Measurements from ENCODE around the gene TRIM38.
"Not testable (repeated sequence)": the region's sequence is repeated elsewhere in the genome, so short reads cannot be mapped to it uniquely, and the experiment has no call there.

Gene TRIM38, protein sequence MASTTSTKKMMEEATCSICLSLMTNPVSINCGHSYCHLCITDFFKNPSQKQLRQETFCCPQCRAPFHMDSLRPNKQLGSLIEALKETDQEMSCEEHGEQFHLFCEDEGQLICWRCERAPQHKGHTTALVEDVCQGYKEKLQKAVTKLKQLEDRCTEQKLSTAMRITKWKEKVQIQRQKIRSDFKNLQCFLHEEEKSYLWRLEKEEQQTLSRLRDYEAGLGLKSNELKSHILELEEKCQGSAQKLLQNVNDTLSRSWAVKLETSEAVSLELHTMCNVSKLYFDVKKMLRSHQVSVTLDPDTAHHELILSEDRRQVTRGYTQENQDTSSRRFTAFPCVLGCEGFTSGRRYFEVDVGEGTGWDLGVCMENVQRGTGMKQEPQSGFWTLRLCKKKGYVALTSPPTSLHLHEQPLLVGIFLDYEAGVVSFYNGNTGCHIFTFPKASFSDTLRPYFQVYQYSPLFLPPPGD

DNA sequence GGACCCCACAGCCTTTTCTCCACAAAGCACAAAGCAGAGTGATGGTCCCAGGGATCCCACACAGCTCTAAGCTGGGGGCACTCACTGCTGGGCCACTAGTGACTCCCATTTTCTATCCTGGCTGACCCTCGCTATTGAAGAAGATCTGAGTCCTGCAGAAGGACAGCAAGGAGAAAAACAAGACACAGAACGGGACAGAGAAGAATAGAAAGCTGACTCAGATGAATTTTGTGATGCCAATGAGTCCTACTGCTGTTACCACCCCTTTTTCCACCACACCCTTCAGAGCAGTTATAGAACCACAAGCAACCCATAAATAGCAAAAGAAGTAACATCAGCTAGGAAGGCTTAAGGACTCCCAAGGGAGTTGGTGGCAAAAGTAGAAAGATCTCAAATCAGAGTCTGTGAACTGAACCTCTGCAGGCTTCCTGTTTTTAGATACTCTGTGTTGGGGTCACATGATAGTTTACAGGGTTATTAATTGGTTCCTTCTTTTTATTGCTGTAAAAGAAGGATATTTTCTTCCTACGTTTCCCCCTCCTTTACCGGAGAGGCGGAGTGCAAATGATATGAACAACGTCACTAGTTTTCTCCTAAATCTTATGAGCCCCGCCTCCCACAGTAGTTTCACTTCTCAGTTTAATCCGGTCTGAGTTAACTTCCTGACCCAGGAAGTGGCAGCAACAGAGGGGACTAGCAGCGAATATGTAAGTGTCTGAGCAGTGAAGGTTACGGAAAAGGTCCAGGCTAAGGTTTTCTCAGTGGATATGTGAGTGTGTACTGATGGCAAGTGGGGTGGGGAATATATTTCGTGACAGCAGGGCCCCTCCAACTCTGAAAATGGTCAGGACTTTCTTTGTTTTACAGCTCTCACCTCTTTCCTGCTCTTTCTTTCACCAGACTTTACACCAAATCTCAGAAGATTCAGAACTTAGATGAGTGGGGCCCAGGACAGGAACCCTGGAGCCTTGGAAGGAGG, at the start of gene TRIM38:
Gene TRIM38 (plus strand): TSS at position 654 of the 979 bp plus-strand sequence. CDS start 3,721 bp downstream, outside the sequence.
- DNase-seq, result peak; percentile 84

DNA sequence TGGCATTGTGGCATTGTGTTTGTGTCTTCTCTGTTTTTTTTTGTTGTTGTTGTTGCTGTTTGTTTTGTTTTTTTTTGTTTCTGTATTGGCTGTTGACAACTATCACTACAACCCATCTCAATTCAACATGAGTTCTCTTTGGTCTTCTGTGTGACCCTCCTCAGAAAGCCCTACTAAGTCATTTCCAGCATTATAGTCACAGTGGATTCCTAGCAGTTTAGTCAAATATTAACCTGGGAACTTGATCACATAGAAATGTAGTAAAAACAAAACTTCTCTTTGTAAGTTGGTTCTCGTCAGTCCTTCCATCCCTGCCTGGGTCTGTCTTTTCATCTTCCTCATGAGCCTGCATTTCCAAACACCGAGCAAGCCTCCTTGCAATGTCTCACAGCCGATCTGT, 48.9 kb upstream of the TRIM38 start:
- peak; percentile 13 for DNase-seq

DNA sequence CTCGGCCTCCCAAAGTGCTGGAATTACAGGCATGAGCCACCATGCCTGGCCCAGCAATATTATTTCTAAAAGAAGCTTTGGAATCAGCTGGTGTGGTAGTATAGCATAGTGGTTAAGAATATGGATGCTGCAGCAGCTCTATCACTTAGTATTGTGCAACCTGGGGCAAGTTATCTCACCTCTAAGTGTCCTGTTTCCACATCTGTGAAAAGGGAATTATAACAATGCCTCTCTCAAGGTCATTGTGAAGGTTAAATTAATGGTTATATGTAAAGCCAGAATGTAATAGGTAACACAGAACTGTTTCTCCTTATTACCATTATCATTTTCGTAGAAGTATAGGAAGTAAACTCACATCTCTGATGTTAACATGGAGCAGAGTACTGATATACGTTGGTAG, 46.3 kb upstream of the TRIM38 start:
- DNase-seq, result no peak

DNA sequence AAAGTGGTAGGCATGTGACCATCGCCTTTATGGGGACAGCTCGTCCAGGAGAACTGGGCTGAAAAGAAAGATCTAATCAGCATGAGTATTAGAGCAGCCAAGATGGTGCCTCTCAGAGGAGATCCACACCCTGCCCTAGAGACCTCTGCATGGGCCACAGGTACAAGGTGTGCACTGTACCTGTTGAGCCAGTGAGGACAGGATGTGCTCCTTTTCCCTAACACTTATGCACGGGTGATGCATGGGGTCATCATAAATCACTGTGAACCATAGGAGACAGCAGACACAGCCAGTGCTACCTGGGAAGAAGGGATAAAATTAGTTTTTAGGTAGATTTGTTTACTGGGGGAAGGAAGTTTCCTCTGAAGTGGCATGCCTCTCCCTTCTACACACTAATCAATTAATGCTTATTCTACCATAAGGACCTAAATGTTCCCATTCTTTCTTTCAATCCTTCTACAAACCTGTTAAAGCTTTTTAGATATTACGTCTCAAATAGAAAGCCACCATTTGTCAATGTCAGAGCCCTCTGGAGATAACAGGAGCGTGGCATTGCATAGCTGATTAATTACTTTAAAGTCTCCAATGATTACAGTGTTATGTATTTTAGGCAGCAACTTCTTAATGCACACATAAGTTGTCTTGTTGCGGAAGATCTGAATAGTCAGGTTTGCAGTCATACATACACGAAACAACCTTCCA, 45.7 kb upstream of the TRIM38 start:
- no peak for DNase-seq

DNA sequence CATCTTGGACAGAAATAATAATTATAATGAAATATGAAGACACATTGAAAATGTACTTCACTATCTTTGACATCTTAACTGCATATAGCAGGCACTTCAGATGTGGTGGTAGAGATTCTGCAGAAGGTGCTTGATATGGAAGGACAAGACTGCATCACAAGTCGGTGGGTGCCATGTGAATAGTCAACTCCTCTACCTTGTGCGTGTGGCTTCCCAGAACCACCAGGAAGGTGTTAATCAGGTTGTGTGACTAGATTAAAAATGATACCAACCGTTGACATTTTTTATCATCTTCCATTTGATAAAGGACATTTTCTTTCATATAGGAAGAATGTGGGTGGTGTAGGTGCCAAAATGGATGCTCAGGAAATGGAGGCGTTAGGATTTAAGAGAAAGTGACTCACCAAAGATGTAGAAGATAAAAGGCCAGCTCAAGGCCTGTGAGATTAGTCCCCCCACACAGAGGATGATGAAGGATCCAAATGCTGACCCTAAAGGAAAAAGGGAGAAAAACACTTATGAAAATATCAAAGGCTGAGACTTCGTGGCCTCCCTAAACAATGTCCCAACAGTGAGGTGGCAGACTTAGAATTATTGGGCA, 44.4 kb upstream of the TRIM38 start:
- no peak for DNase-seq

GRCh38 chr6:25919657-25920056, 42.9 kb upstream of the TRIM38 start:
- no peak for DNase-seq

GRCh38 chr6:25921525-25922203, 40.9 kb upstream of the TRIM38 start:
- DNase-seq, result no peak

DNA sequence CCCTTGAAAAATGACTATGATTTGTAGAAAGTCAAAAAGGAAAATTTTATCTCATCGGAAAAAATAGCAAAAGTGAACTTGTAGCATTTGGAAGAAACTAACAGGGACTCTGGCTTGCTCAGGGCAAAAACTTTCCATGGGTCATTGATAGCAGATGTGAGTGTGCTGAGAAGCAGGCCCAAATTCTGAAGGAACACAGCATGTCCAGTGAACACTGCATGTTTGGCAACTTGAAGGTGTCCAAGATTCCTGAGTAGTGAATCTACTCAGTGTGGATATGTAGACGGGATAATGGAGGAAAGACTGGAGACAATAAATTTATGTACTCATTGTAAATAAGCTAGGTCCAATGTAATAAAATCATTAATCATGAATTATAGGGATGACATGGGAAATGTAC, 40.3 kb upstream of the TRIM38 start:
- DNase-seq, result no peak

DNA sequence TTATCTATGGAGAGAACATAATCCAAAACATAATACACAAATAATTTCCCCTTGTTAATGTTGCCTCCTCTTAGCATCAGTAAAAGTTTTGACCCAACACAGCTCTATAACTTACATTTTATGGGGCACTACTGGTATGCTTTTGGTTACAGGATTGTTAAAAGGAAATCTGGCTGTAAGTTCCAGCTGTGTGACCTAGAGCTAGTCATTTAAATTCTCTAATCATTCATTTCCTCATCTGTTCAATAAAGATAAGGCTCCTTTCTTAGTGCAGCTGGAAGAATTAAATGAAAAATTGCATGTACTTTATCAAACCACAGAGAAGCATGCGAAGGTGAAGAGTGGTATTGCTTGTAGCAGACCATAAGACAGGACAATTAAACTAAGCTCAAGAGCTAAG, 36.7 kb upstream of the TRIM38 start:
- DNase-seq, result no peak

- no peak for DNase-seq
Measured at GRCh38 chr6:25927178-25927577, 35.4 kb upstream of the TRIM38 start.

DNA sequence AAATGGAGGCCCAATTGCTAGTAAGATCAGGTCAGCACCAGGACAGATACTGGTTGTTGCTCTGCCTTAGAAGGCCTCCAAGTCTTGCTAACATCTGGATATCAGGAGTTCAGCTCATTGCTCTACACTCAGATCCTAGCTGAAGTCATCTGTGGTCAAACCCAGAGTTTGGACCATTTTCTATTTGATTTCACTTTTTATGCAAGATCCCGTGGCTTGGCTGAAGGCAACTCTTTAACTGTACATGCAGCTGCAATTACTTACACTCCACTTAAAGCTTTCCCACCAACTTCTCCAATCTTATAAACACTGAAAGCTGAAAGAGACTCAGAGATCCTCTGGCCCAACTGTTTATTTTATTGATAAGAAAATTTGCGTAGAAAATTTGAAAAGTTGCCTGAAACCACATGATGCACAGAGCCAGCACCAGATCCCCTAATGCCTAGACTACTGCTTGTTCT, 34.8 kb upstream of the TRIM38 start:
- DNase-seq, result no peak

- peak; percentile 41 for DNase-seq
Measured at GRCh38 chr6:25928562-25929324, 33.9 kb upstream of the TRIM38 start.

- not testable (repeated sequence) for DNase-seq
Measured at GRCh38 chr6:25929785-25930184, 32.8 kb upstream of the TRIM38 start.

DNA sequence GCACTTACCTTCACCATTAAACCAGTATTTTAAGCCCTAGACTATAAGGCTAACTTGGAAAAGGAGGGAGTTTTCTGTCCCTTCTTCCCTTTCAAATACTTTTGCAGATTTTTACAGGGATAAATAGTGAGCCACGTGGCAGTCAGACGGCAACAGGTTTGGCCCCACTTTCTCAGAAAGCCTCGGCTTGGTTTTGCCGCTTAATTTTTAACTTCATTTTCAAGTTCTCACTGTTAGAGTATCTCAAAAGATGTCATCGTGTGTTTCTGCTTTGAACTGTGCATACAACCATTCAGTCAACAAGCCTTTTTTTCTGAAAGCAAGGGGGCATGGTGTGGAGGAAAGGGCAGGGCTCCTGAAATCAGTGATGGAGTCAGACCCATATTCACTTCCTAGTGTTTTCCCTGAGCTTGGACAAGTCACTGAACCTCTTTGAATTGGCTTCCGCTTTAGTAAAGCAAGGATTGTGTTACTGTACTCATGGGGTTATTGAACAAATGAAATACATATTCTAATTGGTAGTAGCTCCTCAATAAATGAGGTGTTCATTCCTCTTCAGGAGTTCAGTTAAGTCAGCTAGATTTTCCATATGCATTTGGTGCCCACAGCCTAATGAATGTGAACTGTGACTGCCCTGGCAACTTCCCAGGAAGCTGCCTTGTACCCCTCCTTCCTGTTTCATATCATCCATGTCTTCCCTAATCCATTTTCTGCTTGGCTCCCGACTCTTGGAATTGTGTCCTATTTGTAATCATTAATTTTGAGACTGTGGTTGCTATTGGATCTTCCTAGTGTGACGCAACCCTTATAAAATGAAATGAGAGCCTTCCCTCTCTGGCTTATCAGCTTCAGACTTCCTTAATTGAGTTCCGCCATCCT, 31.8 kb upstream of the TRIM38 start, which contains the start of gene SLC17A2:
Gene SLC17A2 (minus strand): TSS at position 160 of the 879 bp plus-strand sequence. CDS start 4,895 bp downstream, outside the sequence.
- DNase-seq, result no peak

DNA sequence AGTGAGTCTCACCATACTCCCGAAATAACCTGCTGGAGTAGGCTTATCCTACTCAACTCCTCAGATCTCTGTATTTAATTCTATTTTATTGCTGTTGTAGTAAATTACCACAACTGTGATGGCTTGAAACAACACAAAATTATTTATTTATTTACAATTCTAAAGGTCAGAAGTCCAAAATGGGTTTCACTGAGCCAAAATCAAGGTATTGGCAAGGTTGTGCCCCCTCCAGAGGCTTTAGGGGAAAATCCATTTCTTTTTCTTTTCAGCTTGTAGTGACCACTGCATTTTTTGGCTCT, 31.2 kb upstream of the TRIM38 start:
- DNase-seq, result no peak

- DNase-seq, result no peak
Measured at GRCh38 chr6:25934156-25934555, 28.4 kb upstream of the TRIM38 start.

GRCh38 chr6:25934735-25935313, 27.8 kb upstream of the TRIM38 start:
- DNase-seq, result no peak

- DNase-seq, result no peak
Measured at GRCh38 chr6:25935953-25936352, 26.6 kb upstream of the TRIM38 start.

- DNase-seq, result no peak
Measured at GRCh38 chr6:25939593-25939992, 23.0 kb upstream of the TRIM38 start.
